SK-N-SH (cell line): Measurements from ENCODE around the gene PSPC1. TPM values are rescaled to one million over a fixed set of nuclear protein-coding genes. Genes with fewer than 3 reads are reported as not detected.
A peak's percentile ranks its signal among the peaks of the same experiment; 100 is the strongest.

Experiments used
- CTCF ChIA-PET: fragments of 300-600, 350-600 bp; formaldehyde crosslinking; extraction: SDS; loops from one replicate; lab custom pipeline; 2021; lab: Yijun Ruan, JAX
- POLR2A ChIA-PET: fragments of 350-600 bp; sonication (Branson Sonifier 250); formaldehyde crosslinking; extraction: SDS; loops from one replicate; lab custom pipeline; 2020; ENCODE audit warnings: antibody characterized with exemption, inconsistent platforms; lab: Yijun Ruan, JAX
- DNase-seq: peaks from one replicate; pipeline ENCODE4 v3.0.0; 2012
- H2AFZ ChIP-seq: fragments of 200-600 bp; sonication (generic); 2 replicates; pipeline ENCODE4 v1.8.1; 2016; ENCODE audit warnings: antibody characterized with exemption, mild to moderate bottlenecking, low read depth
- H3F3A ChIP-seq: fragments of 200-600 bp; sonication (generic); replicated peaks from 2 replicates; pipeline ENCODE3; 2016; ENCODE audit warnings: antibody characterized with exemption, mild to moderate bottlenecking; ENCODE audit not compliant: insufficient read depth
- H3K27ac ChIP-seq, 2 experiments: fragments of 200-500 bp in 1 of 2; fragments of 200-600 bp in 1 of 2; sonication (Bioruptor generic) in 1 of 2; sonication (generic), shearing (Covaris generic) in 1 of 2; 2 replicates each; pipeline versions ENCODE4 v1.5.1 to v1.6.1; 2014 to 2016; ENCODE audit warnings: low read depth in 2 of 2, inconsistent platforms in 1 of 2, low read length in 1 of 2, mild to moderate bottlenecking in 1 of 2, mixed read lengths in 1 of 2
- H3K27me3 ChIP-seq: fragments of 200-600 bp; sonication (generic), shearing (Covaris generic); 2 replicates; pipeline ENCODE4 v1.6.1; 2016; ENCODE audit warnings: mixed run types; ENCODE audit not compliant: insufficient read depth
- H3K36me3 ChIP-seq, 2 experiments: fragments of 200-500 bp in 1 of 2; fragments of 200-600 bp in 1 of 2; sonication (Bioruptor generic) in 1 of 2; sonication (generic) in 1 of 2; replicated peaks in 1 of 2; 2 replicates each; pipeline versions ENCODE3 to v1.5.1; 2014 to 2016; ENCODE audit warnings: low read length in 1 of 2, mild to moderate bottlenecking in 1 of 2; ENCODE audit not compliant: insufficient read depth in 2 of 2, control insufficient read depth in 1 of 2
- H3K4me1 ChIP-seq, 2 experiments: fragments of 200-500 bp in 1 of 2; fragments of 200-600 bp in 1 of 2; sonication (Bioruptor generic) in 1 of 2; sonication (generic), shearing (Covaris generic) in 1 of 2; 2 replicates each; pipeline versions ENCODE4 v1.5.1 to v1.6.1; 2014 to 2016; ENCODE audit warnings: low read depth in 1 of 2, low read length in 1 of 2, mixed run types in 1 of 2; ENCODE audit not compliant: insufficient read depth in 2 of 2, control insufficient read depth in 1 of 2
- H3K4me2 ChIP-seq: fragments of 200-600 bp; sonication (generic), shearing (Covaris generic); 2 replicates; pipeline ENCODE4 v1.6.1; 2017; ENCODE audit warnings: mixed run types
- H3K4me3 ChIP-seq, 2 experiments: fragments of 200-500 bp in 1 of 2; fragments of 200-600 bp in 1 of 2; sonication (Bioruptor generic) in 1 of 2; sonication (generic), shearing (Covaris generic) in 1 of 2; 2 replicates each; pipeline versions ENCODE4 v1.5.1 to v1.8.1; 2014 to 2016; ENCODE audit warnings: low read depth in 2 of 2, inconsistent platforms in 1 of 2, low read length in 1 of 2, mild to moderate bottlenecking in 1 of 2, mixed read lengths in 1 of 2, moderate library complexity in 1 of 2
- H3K79me2 ChIP-seq: fragments of 200-600 bp; sonication (generic); 2 replicates; pipeline ENCODE4 v1.8.1; 2017; ENCODE audit warnings: mild to moderate bottlenecking; ENCODE audit not compliant: insufficient read depth
- H3K9ac ChIP-seq: fragments of 200-600 bp; sonication (generic); 2 replicates; pipeline ENCODE4 v1.6.1; 2017; ENCODE audit warnings: mixed run types
- H3K9me2 ChIP-seq: fragments of 200-600 bp; sonication (generic); 2 replicates; pipeline ENCODE4 v1.6.1; 2017; ENCODE audit warnings: mixed run types
- H3K9me3 ChIP-seq: fragments of 200-600 bp; sonication (generic); 2 replicates; pipeline ENCODE4 v1.6.1; 2017; ENCODE audit warnings: mixed run types, mild to moderate bottlenecking, moderate library complexity
- H4K20me1 ChIP-seq: fragments of 200-600 bp; sonication (generic); 2 replicates; pipeline ENCODE4 v1.6.1; 2017; ENCODE audit warnings: mild to moderate bottlenecking, mixed run types; ENCODE audit not compliant: insufficient read depth
- CHD2 ChIP-seq: fragments of 150-350 bp; IDR thresholded peaks from 2 replicates; pipeline ENCODE4 v1.6.1; 2018; ENCODE audit warnings: low read length; ENCODE audit not compliant: partially characterized antibody
- GABPA ChIP-seq: IDR thresholded peaks from 2 replicates; pipeline ENCODE4 v1.4.0; 2012; ENCODE audit warnings: low read depth, mild to moderate bottlenecking
- GATA2 ChIP-seq: sonication (generic); formaldehyde crosslinking; IDR thresholded peaks from 2 replicates; pipeline ENCODE4 v1.5.0; 2020; ENCODE audit warnings: mild to moderate bottlenecking, missing genetic modification reagents
- MEF2A ChIP-seq: IDR thresholded peaks from 2 replicates; pipeline ENCODE4 v1.4.0; 2012; ENCODE audit warnings: low read depth, borderline replicate concordance
- MXI1 ChIP-seq: IDR thresholded peaks from 2 replicates; pipeline ENCODE4 v1.6.1; 2012; ENCODE audit warnings: mild to moderate bottlenecking, low read depth, low read length, improper control_type of control experiment
- RAD21 ChIP-seq: IDR thresholded peaks from 2 replicates; pipeline ENCODE4 v1.6.1; 2012; ENCODE audit warnings: mild to moderate bottlenecking, low read length
- RXRA ChIP-seq: IDR thresholded peaks from 2 replicates; pipeline ENCODE4 v1.4.0; 2012; ENCODE audit warnings: low read depth, mild to moderate bottlenecking, borderline replicate concordance
- TAF1 ChIP-seq: IDR thresholded peaks from 2 replicates; pipeline ENCODE4 v1.6.1; 2012; ENCODE audit warnings: low read depth, mild to moderate bottlenecking, low read length, moderate library complexity, borderline replicate concordance
- USF2 ChIP-seq: fragments of 150-350 bp; IDR thresholded peaks from 2 replicates; pipeline ENCODE4 v1.6.1; 2017; ENCODE audit warnings: antibody characterized with exemption, low read length, low read depth, borderline replicate concordance
- YY1 ChIP-seq: IDR thresholded peaks from 2 replicates; pipeline ENCODE4 v1.4.0; 2012; ENCODE audit warnings: low read depth, mild to moderate bottlenecking
- WGBS: methylation state at CpG from one replicate; pipeline ENCODE4 v1.1.6; 2017; ENCODE audit warnings: low lambda C conversion rate; 5-methylcytosine and 5-hydroxymethylcytosine counted together
- polyA plus RNA-seq, 3 experiments: library from polyadenylated mRNA; depleted of rRNA; stranded (reverse); fragments of >200 nt; gene quantifications; 2 replicates each; pipeline ENCODE4 v1.2.3, GENCODE V29; 2012
- TF ChIP-seq, protein P1 (sequence below): IDR thresholded peaks from 2 replicates; pipeline ENCODE4 v1.4.0; 2012; ENCODE audit warnings: low read depth, borderline replicate concordance
- TF ChIP-seq, protein P2 (sequence below): IDR thresholded peaks from 2 replicates; pipeline ENCODE4 v1.4.0; 2012; ENCODE audit warnings: low read depth

Gene PSPC1
- polyA plus RNA-seq, 1 of the 3 experiments (the other 2 are of a cell fraction) = 35.2 TPM

- TF ChIP-seq, protein P1, sequence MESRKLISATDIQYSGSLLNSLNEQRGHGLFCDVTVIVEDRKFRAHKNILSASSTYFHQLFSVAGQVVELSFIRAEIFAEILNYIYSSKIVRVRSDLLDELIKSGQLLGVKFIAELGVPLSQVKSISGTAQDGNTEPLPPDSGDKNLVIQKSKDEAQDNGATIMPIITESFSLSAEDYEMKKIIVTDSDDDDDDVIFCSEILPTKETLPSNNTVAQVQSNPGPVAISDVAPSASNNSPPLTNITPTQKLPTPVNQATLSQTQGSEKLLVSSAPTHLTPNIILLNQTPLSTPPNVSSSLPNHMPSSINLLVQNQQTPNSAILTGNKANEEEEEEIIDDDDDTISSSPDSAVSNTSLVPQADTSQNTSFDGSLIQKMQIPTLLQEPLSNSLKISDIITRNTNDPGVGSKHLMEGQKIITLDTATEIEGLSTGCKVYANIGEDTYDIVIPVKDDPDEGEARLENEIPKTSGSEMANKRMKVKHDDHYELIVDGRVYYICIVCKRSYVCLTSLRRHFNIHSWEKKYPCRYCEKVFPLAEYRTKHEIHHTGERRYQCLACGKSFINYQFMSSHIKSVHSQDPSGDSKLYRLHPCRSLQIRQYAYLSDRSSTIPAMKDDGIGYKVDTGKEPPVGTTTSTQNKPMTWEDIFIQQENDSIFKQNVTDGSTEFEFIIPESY = no peak
- no peak for TF ChIP-seq CHD2
- TF ChIP-seq TAF1 = no peak
- TF ChIP-seq GABPA = no peak
- TF ChIP-seq GATA2 (CRISPR knock-in tag) = no peak
- TF ChIP-seq MEF2A = no peak
- TF ChIP-seq YY1 = no peak
Measured at GRCh38 chr13:19791953-19792537, 9.3 kb upstream of the PSPC1 start (continued).

- under 1% methylated on average over 19 of the region's 77 CpGs for WGBS
- ChIA-PET POLR2A (interaction anchor here (2.3 kb wide), 1 partner anchor 82 kb away, joined by 9 read pairs; the partner anchor contains the start of gene ZMYM5), CTCF (interaction anchor here (1.4 kb wide), 2 partner anchors 10 to 181 kb away, joined by 3 to 4 read pairs; no protein-coding TSS in a partner anchor)
Measured at GRCh38 chr13:19782049-19782726, 557 bp downstream of the PSPC1 start.

More at GRCh38 chr13:19782049-19782726, 557 bp downstream of the PSPC1 start:
- Histone ChIP-seq H3K9me2 (no peaks in the 10 kb centered on the region), H3K4me3 (peak overlapping the region; percentile 76 to 99), H3K36me3 (peaks cover 0 to 6% of the 10 kb centered on the region in 2 experiments), H3K9ac (peak overlapping the region; percentile 99), H4K20me1 (peaks cover 13% of the 10 kb centered on the region), H3K27me3 (no peaks in the 10 kb centered on the region), H3K9me3 (no peaks in the 10 kb centered on the region), H2AFZ (peak overlapping the region; percentile 82), H3F3A (no peaks in the 10 kb centered on the region), H3K27ac (peak overlapping the region; percentile 94), H3K4me1 (no peaks in the 10 kb centered on the region), H3K79me2 (peaks cover 32% of the 10 kb centered on the region), H3K4me2 (peak overlapping the region; percentile 92)
- peak; percentile 71 for DNase-seq
- TF ChIP-seq USF2 = no peak
- TF ChIP-seq RAD21 = no peak
- TF ChIP-seq MXI1 = peak; percentile 39
- TF ChIP-seq, protein P2, sequence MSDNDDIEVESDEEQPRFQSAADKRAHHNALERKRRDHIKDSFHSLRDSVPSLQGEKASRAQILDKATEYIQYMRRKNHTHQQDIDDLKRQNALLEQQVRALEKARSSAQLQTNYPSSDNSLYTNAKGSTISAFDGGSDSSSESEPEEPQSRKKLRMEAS = 0 out of 2 replicates have a peak, but pooled peaks have one; percentile 33
- TF ChIP-seq RXRA = no peak
- TF ChIP-seq, all 33 proteins: peak for 2
